NCI-H1417 (cell line): Measurements from ENCODE around the gene HPDL.
A peak's percentile ranks its signal among the peaks of the same experiment; 100 is the strongest.

Experiments used
- DNase-seq, 3 experiments: peaks; one replicate each; lab custom pipeline; 2025; lab: John Stamatoyannopoulos, UW

HPDL gene

GRCh38 chr1:45322486-45323040 lies 4.1 kb upstream of the HPDL start:
- no peak for DNase-seq

GRCh38 chr1:45325851-45326506 lies 716 bp upstream of the HPDL start:
- DNase-seq: peak in 1 of 3 experiments; percentile 10

- DNase-seq: no peak
Measured at GRCh38 chr1:45327644-45328515, 1.2 kb downstream of the HPDL start.

- no peak for DNase-seq
Measured at GRCh38 chr1:45328680-45329079, 2.0 kb downstream of the HPDL start.

GRCh38 chr1:45329445-45329844 lies 2.8 kb downstream of the HPDL start:
- DNase-seq: no peak

GRCh38 chr1:45331436-45332345 lies 5.0 kb downstream of the HPDL start:
- no peak for DNase-seq

- no peak for DNase-seq
Measured at GRCh38 chr1:45332346-45332720, 5.6 kb downstream of the HPDL start.

GRCh38 chr1:45334308-45335245 lies 7.9 kb downstream of the HPDL start:
- DNase-seq: no peak

GRCh38 chr1:45335855-45336324 lies 9.2 kb downstream of the HPDL start:
- no peak for DNase-seq

GRCh38 chr1:45337630-45338325 lies 11.1 kb downstream of the HPDL start:
- DNase-seq: no peak

GRCh38 chr1:45339789-45340558 lies 13.3 kb downstream of the HPDL start, which contains the start of the genes MUTYH and TOE1:
MUTYH (minus strand) TSS chr1:45340440; CDS start chr1:45334505, 5,935 bp downstream.
TOE1 (plus strand) TSS chr1:45340170; CDS start chr1:45340253, 83 bp downstream.
- peak; percentile 91 to 95 (median 94) for DNase-seq

- DNase-seq: peak in 1 of 3 experiments; percentile 46
Measured at GRCh38 chr1:45340816-45341466, 14.2 kb downstream of the HPDL start.

- DNase-seq: no peak
Measured at GRCh38 chr1:45344499-45344898, 17.8 kb downstream of the HPDL start.

- DNase-seq: no peak
Measured at GRCh38 chr1:45345014-45345413, 18.3 kb downstream of the HPDL start.

- no peak for DNase-seq
Measured at GRCh38 chr1:45346473-45346872, 19.8 kb downstream of the HPDL start.

- DNase-seq: no peak
Measured at GRCh38 chr1:45348020-45348419, 21.3 kb downstream of the HPDL start.

GRCh38 chr1:45348609-45348965 lies 21.9 kb downstream of the HPDL start:
- no peak for DNase-seq

GRCh38 chr1:45348966-45349677 lies 22.4 kb downstream of the HPDL start:
- DNase-seq: no peak
